ENCODE data around the gene LIMK1.

DNA sequence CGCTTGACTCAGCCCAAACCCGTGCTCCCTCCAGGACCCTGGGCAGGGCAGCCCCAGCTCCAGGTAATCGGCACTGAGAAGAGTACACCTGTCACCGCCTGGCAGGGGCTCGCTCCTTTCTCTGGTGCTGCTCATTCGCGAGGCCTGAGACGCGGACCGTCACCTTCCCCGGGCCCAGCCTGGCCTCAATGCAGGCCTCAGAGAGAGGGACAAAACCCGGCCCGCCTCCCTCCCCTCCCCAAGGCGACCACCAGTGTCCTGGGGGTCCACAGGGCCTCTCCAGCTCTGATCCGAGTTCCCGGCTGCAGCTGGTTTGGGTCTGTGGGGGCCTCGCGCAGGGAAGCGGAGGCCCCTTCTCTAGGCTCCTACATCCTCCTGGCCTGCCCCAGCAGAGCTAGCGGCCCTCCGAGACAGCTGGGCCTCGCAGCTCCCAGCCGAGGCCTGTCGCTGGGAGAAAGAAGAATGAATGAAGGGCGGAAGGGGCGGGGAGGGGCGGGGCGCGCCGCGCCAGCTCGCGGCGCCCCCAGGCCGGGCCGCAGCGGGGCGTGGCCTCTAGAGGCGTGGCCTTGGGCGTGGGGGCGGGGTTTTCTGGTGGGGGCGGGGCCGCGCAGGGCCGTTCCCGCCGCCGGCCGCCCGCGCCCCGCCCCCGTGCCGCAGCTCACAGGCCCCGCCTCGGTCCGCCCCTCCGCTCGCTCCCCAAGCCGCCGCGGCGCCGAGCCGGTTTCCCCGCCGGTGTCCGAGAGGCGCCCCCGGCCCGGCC lies at the start of gene LIMK1:
- TF ChIP-seq, protein P1, sequence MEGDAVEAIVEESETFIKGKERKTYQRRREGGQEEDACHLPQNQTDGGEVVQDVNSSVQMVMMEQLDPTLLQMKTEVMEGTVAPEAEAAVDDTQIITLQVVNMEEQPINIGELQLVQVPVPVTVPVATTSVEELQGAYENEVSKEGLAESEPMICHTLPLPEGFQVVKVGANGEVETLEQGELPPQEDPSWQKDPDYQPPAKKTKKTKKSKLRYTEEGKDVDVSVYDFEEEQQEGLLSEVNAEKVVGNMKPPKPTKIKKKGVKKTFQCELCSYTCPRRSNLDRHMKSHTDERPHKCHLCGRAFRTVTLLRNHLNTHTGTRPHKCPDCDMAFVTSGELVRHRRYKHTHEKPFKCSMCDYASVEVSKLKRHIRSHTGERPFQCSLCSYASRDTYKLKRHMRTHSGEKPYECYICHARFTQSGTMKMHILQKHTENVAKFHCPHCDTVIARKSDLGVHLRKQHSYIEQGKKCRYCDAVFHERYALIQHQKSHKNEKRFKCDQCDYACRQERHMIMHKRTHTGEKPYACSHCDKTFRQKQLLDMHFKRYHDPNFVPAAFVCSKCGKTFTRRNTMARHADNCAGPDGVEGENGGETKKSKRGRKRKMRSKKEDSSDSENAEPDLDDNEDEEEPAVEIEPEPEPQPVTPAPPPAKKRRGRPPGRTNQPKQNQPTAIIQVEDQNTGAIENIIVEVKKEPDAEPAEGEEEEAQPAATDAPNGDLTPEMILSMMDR (IDR thresholded peaks at IDR 0.05; ENCODE audit: low read depth, low read length), result no peak
- TF ChIP-seq, protein P2, sequence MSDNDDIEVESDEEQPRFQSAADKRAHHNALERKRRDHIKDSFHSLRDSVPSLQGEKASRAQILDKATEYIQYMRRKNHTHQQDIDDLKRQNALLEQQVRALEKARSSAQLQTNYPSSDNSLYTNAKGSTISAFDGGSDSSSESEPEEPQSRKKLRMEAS (IDR thresholded peaks at IDR 0.05; ENCODE audit: low read depth, low read length), result no peak; the same call in 1 of the 2 replicates

Data from NB4 (cell line).